Hindlimb muscle (tissue), 1 donor: Measurements from ENCODE around the gene MYOM3. TPM values are rescaled to one million over a fixed set of nuclear protein-coding genes. Genes with fewer than 3 reads are reported as not detected.
A peak's percentile ranks its signal among the peaks of the same experiment; 100 is the strongest.
"Not testable (repeated sequence)": the region's sequence is repeated elsewhere in the genome, so short reads cannot be mapped to it uniquely, and the experiment has no call there.

Experiments used
- DNase-seq: peaks from one replicate; pipeline ENCODE4 v3.0.0-alpha.2; 2013
- polyA plus RNA-seq: library from polyadenylated mRNA; unstranded; fragments of 120-200 nt; gene quantifications from one replicate; pipeline ENCODE4 v1.2.1, GENCODE V29; 2013; ENCODE audit not compliant: insufficient read length

Gene MYOM3
- polyA plus RNA-seq, 1 donor: 458 TPM

DNA sequence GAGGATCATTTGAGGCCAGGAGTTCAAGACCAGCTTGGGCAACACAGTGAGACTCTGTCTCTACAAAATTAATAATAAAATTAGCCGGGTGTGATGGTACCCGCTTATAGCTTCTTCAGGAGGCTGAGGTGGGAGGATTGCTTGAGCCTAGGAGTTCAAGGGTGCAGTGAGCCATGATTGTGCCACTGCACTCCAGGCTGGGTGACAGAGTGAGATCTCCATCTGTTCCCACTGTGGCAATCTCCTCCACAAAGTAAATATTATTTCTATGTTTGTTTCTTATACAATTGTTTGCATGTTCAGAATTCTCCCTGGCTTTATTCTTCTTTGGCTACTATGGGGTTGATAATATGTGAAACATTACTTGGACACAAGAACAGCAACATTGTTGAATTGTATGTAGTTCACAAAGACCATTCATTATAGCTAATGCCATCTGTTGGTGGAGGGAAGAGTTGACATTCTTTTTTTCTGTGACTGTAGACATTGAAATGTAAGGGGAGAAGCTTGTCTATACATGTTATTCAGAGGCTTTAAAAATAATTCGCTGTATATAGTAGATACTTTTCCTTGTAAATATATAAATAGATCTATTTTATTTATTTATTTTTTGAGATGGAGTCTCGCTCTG, 84.0 kb downstream of the MYOM3 start:
- peak; percentile 49 for DNase-seq

DNA sequence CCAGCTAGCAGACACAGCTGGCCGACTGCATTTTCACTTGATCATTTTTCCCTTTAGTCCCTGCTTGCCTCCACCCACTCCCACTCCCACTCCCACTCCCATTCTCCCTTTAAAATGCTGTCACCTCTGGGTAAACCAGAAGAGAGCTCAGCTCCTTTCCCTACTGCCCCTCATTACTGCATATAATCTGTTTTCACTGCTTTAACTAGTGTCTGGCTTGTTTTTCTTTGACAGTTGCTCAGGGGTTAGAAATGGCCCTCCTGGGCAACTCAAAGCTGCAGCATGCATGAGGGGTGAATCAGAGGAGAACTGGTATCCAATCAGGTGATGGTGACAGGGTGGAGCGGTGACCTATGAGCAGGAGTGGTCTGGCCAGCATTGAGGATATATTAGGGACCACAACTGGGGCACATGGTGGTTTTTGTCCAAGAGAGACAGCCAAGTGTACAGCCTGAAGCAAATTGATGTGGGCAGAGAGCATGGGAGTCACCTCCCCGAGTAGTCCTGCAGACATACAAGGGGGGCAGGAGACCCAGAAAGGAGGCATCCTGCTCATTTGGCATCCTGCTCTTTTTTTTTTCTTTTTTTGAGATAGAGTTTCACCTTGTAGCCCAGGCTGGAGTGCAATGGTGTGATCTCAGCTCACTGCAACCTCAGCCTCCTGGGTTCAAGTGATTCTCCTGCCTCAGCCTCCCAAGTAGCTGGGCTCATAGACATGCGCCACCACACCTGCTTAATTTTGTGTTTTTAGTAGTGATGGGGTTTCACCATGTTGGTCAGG, 89.2 kb downstream of the MYOM3 start:
- DNase-seq: no peak

- no peak for DNase-seq
Measured at GRCh38 chr1:24021403-24022266, 90.3 kb downstream of the MYOM3 start.

- no peak for DNase-seq
Measured at GRCh38 chr1:24020470-24020869, 91.5 kb downstream of the MYOM3 start.

GRCh38 chr1:24020025-24020424, 91.9 kb downstream of the MYOM3 start:
- no peak for DNase-seq

GRCh38 chr1:24018611-24019580, 93.0 kb downstream of the MYOM3 start:
- peak; percentile 95 for DNase-seq

DNA sequence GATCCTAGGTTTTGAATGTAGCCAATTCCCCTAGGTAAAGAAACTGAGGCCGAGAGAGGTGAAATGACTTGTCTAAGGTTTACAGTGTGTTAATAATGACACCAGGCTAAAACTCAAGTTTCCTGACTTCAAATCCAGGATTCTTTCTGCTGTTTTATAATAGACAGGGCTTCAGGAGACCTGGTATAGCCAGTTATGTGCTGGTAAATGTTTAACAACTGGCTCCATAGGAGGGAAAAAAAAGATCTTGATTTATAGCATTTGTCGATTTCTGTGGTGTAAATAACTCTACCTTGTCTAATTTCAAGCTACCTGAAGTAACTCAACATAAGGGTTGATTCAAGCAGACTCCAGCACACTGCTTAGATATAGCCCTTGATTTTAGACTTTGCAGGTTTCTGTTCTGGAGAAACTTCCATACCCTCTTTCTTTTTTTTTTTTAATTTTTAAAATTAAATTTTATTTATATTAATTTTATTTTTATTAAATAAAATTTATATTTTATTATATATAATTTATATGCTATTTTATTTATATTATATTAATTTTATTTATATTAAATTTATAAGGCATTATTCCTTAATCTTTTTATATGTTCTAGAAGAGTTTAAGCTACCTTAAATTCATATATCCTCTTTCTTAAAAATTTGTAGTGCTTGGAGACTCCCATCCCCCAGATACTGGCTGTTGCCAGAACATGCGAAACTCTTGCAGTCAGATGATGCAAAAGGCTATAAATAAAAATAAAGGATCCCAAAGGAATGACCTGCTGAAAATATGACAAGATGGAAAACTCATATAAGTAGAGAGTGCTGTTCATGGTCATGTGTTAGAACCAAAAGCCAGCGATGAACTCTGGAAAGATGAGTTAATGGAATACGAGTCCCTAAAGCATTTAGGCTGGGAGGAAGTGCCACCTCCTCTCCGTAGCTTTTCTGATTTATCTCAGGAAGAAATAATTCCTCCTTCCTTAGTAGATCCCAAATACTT, 96.4 kb downstream of the MYOM3 start:
- DNase-seq: peak; percentile 90

- DNase-seq: not testable (repeated sequence)
Measured at GRCh38 chr1:24012878-24013277, 99.1 kb downstream of the MYOM3 start.

GRCh38 chr1:24010650-24011049, 101.3 kb downstream of the MYOM3 start:
- DNase-seq: no peak

- no peak for DNase-seq
Measured at GRCh38 chr1:24009406-24009805, 102.5 kb downstream of the MYOM3 start.

GRCh38 chr1:24008574-24009184, 103.3 kb downstream of the MYOM3 start:
- not testable (repeated sequence) for DNase-seq

DNA sequence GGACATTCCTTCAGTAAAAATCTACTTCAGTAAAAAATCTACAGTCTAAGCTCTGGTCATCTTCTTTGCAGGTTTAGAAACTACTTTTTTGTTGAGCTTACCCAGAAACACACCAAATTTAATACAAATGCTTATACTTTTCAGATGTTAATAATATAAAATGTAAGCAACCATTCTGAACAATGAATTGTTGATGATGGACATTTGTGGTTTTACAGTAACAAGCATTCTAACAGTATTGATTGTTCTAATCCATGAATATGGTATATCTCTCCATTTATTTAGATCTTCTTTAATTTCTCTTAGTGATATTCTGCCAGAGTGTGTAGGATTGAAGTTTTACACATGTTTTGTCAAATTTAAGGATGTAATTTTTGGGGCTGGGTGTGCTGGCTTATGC, 104.9 kb downstream of the MYOM3 start:
- DNase-seq: no peak

Other genes starting within 250 kb of the MYOM3 start
- gene FUCA1, start 243.8 kb downstream of the MYOM3 start, polyA plus RNA-seq: 12.9 TPM
- gene CNR2, start 198.8 kb downstream of the MYOM3 start, polyA plus RNA-seq: 0.05 TPM
- gene PNRC2, start 152.3 kb downstream of the MYOM3 start, polyA plus RNA-seq: 101 TPM
- gene SRSF10, start 131.8 kb downstream of the MYOM3 start, polyA plus RNA-seq: 113 TPM
- gene IL22RA1, start 31.0 kb upstream of the MYOM3 start, polyA plus RNA-seq: not detected
- 0.12 TPM for gene IFNLR1, start 75.2 kb upstream of the MYOM3 start, polyA plus RNA-seq
- gene GRHL3, start 207.2 kb upstream of the MYOM3 start, polyA plus RNA-seq: 0.68 TPM